HG03558 (cell line): ENCODE data around the gene SSR3.
"Not testable (repeated sequence)": the region's sequence is repeated elsewhere in the genome, so short reads cannot be mapped to it uniquely, and the experiment has no call there.

ENCODE experiments used
- ATAC-seq: cut with Tn5 transposase; IDR thresholded peaks from one replicate; pipeline ENCODE4 v1.9.1; 2021; ENCODE audit warnings: moderate number of reproducible peaks; ENCODE audit not compliant: unreplicated experiment; ENCODE audit errors: extremely low read depth

The SSR3 gene

DNA sequence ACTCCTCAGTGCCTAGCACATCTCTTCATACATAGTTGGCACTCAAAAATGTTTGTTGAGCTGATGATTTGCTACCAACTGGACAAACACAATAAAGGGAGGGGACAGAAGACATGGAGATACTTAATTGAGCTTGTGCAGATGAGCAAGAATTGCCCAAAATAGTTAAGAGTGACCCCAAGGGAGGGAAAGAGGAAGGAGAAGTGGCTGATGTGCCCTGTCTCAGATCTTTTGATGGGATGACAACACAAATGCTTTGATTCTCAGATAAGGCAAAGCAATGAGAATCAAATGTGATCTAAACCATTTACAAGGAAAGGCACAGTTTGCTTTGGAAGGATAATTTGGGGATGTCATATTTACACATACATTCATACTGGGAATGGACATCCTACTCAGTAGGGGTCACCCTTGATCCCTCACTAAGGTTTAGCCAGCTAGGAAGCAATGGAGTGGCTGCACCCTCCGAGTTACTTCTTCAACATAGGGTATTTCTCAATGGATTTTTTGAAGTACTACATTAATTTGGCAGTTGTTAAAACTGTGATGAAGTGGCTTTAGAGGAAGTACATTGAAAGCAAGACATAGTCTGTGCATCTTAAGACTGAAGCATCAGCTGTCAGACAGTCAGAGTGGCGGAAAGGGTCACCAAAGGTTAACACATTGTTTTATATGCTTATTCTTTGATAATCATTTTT, 21.9 kb upstream of the SSR3 start:
- ATAC-seq, result no peak

GRCh38 chr3:156576051-156576450, 21.1 kb upstream of the SSR3 start:
- ATAC-seq, result no peak

DNA sequence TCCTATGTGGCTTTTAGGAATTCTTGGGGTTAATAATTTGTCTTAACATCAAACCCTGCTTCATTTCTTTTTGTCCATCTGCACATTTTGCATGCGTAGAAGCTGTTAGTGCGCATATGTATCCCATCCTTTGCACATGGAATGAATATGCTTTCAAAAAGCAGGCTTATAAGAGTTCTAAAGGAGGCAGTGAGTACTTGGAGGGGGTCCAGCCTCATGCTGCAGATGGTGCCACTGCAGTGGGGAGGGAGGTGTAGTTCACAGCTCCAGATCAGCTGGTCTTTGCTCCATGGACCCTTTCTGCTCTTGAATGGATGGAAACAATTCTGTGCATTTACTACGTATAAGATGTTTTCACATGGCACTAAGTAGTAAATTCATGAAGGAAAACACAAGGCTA, 20.7 kb upstream of the SSR3 start:
- no peak for ATAC-seq

DNA sequence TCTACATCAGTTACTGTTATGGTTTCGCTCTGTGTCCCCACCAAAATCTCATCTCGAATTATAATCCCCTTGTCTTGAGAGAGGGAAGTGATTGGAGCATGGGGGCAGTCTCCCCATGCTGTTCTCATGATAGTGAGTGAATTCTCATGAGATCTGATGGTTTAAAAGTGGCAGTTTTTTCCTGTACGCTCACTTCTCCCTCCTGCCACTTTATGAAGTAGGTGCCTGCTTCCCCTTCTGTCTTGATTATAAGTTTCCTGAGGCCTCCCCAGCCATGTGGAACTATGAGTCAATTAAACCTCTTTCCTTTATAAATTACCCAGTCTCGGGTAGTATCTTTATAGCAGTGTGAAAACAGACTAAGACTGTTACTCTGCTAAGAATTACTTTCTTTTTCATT, 15.0 kb upstream of the SSR3 start:
- ATAC-seq, result not testable (repeated sequence)

GRCh38 chr3:156569016-156569415, 14.1 kb upstream of the SSR3 start:
- not testable (repeated sequence) for ATAC-seq

- ATAC-seq, result no peak
Observed at GRCh38 chr3:156563900-156564682, 9.2 kb upstream of the SSR3 start.

GRCh38 chr3:156562486-156562885, 7.6 kb upstream of the SSR3 start:
- ATAC-seq, result not testable (repeated sequence)

GRCh38 chr3:156561533-156561932, 6.6 kb upstream of the SSR3 start:
- ATAC-seq, result no peak

DNA sequence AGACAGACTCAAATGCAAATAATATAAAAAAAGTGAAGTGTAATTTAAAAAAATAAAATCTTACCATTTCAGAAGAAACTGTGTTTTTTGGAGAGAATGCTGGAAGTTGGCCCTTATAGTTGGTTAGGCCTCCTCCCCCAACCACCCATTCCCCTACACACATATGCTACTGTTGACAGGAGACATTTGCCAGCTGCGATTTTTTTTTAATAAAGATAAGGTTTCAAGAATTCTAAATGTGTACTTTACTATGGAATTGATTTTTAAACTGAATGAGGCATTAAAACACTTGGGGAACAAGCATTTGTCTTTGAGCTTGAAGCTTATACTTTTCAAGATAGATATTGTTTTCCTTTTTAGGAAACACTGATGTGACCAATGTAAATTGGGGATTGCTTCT, 4.4 kb upstream of the SSR3 start:
- ATAC-seq, result no peak

DNA sequence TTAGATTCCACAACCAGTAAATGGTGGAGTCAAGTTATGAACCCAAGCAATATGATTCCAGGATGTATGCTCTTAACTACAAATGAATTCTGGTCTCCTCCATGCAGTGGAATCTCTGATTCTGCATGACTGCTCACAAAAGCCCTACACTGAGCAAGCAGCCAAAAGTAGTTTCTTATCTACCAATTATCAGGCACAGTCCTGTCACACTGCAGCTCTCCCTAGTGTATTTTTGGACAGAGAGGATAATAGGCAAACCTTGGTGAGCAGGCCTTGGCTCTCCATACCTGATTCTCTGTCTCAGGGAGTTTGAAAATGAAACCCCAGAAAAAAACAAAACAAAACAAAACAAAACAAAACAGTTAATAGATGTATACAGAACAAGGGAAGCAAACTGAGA, 3.5 kb upstream of the SSR3 start:
- no peak for ATAC-seq

DNA sequence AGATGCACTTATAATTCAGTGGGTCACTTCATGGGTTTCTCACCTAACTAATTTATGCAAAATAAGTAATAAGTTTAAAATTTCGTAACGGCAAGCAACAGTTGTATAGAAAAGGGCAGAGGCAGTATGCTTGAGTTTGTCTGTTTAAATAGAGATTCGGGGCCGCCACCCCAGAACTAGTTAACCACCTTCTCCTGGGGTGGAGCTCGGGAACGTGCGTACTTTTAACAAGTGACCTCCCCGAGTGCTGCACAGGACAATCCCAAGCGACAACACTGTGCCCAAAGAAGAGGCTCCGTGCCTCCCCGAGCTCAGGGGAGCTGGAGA, 439 bp downstream of the SSR3 start:
- no peak for ATAC-seq

DNA sequence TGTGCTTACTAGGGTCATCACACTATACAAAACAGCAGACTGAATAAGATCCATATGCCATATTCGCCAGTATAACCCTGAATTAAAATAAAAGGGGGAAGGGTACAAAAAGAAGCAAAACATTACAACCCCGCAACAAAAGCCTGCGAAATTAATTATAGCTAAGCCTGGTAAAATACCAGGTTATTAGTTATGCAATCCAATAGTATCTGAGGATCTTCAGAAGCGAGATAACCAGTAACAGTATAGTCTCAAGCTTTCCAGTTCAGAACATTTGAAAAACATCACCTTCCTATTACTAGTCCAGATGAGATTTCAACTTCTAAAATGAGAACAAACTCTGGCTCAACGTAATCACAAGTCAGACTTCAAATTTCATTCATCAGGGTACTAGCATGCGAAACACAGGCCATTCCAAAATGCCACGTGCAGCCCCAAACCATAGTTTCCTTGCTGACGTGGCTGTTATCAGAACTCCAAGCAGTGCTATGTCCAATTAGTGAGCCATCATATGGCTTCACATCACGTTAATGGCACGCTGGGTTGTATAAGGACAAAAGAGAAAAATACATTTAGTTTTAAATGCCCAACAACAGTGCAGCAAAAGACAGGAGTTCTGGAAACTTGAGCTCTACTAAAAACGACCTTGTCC, 1.1 kb downstream of the SSR3 start:
- ATAC-seq, result no peak

DNA sequence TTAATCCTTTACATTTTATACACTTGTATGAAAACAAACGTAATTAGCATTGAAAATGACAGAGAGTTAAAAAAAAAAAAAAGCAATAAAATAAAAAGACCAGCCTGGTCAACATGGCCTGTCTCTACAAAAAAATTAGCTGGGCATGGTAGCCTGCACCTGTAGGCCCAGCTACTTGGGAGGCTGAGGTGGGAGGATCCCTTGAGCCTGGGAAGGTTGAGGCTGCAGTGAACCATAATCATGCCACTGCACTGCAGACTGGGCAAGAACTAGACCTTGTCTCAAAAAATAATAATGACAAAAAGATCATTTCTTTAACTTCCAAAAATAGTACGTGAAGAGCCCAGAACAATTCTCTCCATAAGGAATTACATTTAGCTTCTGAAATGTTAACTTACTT, 1.9 kb downstream of the SSR3 start:
- ATAC-seq, result no peak

GRCh38 chr3:156551746-156552145, 3.2 kb downstream of the SSR3 start:
- ATAC-seq, result no peak

DNA sequence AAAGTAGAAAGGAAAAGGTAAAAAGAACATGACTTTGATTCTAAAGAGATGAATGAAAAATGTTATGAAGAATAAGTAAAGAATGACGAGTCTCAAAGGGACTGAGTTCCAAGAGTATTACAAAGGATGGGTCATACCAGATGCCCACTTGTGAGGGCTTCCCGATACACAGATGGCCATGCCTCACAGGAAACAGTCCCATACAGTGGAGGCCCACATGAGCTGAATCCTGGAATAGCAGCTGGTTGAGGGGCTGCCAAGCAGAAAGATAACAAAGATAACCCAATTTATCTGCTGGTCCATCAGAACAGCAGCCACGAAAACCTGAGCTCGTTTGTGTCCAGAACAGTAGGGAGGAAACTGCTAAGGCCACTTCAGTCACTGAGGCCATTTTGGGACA, 3.7 kb downstream of the SSR3 start:
- no peak for ATAC-seq

GRCh38 chr3:156548902-156549301, 6.0 kb downstream of the SSR3 start:
- ATAC-seq, result no peak

GRCh38 chr3:156548041-156548687, 6.8 kb downstream of the SSR3 start:
- no peak for ATAC-seq

- no peak for ATAC-seq
Observed at GRCh38 chr3:156547637-156548036, 7.3 kb downstream of the SSR3 start.

DNA sequence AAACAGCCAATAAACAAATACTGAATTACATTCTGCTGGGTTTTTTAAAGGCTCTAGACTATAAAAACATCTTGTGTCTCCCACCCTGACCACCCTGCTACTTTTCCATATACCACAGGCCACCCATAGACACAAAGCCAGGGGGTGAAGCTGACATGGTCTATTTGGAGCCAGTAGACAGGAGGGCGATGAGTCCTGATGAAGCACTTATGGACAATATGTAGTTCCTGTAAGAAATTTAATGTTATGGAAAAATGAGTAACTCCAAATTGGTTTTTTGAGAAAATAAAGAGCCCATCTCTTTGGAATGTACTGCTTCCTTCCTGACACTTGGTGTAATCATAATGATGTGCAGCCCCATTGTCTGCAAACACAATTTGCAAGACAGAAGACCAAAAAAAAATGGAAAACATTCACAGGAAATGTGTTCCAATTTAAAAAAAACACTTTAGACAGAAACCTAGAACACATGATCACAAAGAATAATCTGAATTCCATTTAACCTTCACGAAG, 11.8 kb downstream of the SSR3 start:
- ATAC-seq, result no peak

DNA sequence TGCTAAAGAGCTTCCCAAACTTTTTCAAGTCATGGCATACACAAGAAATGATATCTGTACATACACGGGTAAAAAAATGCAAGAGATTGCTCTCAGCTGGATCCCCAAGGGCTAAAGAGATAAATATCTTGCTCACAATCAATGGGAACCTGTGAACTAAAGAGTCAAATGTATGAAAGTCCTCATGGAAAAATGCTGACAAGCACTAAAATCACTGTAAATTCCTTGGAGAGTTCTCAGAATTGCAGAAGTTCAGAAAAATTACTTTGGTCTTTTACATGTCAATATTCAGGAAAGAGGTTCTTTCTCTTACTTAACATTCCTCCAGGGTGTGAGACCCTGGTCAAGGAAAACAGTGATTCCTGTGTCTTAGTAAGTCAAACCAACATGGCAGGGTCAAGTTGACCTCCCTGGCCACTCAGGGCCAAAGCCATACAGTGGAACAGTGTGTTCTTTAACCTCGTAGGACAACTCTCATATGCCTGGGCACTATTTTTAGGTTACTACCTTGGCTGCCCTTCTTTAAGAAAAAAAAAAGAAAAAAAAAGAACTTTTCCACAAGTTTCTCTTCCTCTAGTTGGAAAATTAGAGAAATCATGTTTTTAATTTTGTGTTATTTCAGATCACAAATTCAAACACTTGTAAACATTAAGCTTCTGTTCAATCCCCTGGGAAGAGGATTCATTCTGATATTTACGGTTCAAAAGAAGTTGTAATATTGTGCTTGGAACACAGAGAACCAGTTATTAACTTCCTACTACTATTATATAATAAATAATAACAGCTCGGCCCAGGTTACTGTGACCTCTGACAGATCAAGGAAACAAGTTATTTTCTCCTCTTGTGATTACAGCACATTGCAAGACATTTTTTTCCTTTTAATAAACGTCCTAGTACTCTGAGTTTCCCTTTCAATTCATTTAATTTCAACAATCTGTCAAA, 12.5 kb downstream of the SSR3 start:
- no peak for ATAC-seq
